K562 (cell line): Measurements from ENCODE around the gene CDH12. TPM values are rescaled to one million over a fixed set of nuclear protein-coding genes. Genes with fewer than 3 reads are reported as not detected.

Source experiments
- ATAC-seq: fragments of 200-7000 bp; cut with Tn5 transposase; 3 replicates; pipeline ENCODE4 v1.9.1; 2020; ENCODE audit warnings: moderate library complexity
- BruUV-seq: library from RNA; stranded (reverse); fragments of 400-500 nt; replicated peaks from 2 replicates; lab custom pipeline; 2021; lab: Mats Ljungman, UMichigan
- CTCF ChIA-PET: fragments of 300-600 bp; formaldehyde crosslinking; extraction: SDS; loops from one replicate; lab custom pipeline; 2021; ENCODE audit warnings: low intra/inter-chr PET ratio; lab: Yijun Ruan, JAX
- POLR2A ChIA-PET: fragments of 300-600, 350-650 bp; sonication (Branson Sonifier 250); formaldehyde crosslinking; extraction: SDS; loops from one replicate; lab custom pipeline; 2021; ENCODE audit warnings: antibody characterized with exemption, inconsistent platforms; lab: Yijun Ruan, JAX
- DNase-seq, 4 experiments: peaks; one replicate each; pipeline versions ENCODE4 v3.0.0 to v3.0.0-alpha.2; 2011 to 2018; ENCODE audit warnings: low spot score in 3 of 4, mixed read lengths in 3 of 4; ENCODE audit errors: extremely low read depth in 1 of 4
- FAIRE-seq: peaks from 2 replicates; lab custom pipeline; 2011; peaks lifted over from hg19 to GRCh38; lab: Jason Lieb, UNC
- H2AFZ ChIP-seq: 2 replicates; pipeline ENCODE4 v1.6.0; 2011; ENCODE audit warnings: low read depth, low read length, control low read depth, inconsistent platforms
- H3K27ac ChIP-seq: fragments of 200-600 bp; 3 replicates; pipeline ENCODE4 v1.8.0; 2011; ENCODE audit warnings: low read depth, mild to moderate bottlenecking, control low read depth, inconsistent platforms, low read length, moderate library complexity, mixed read lengths; ENCODE audit errors: extremely low read depth
- H3K27me3 ChIP-seq, 2 experiments: fragments of 300-600 bp in 1 of 2; 2 replicates in 1 of 2; 3 replicates in 1 of 2; pipeline versions ENCODE4 v1.6.0 to v1.8.0; 2011; ENCODE audit warnings: inconsistent platforms in 2 of 2, low read length in 2 of 2, mild to moderate bottlenecking in 1 of 2, mixed read lengths in 1 of 2, moderate library complexity in 1 of 2; ENCODE audit not compliant: control insufficient read depth in 2 of 2, insufficient read depth in 2 of 2
- H3K36me3 ChIP-seq: fragments of 300-600 bp; 3 replicates; pipeline ENCODE4 v1.8.0; 2011; ENCODE audit warnings: mild to moderate bottlenecking, low read length, inconsistent platforms; ENCODE audit not compliant: control insufficient read depth, insufficient read depth
- H3K4me1 ChIP-seq, 2 experiments: fragments of 200-600 bp in 1 of 2; replicated peaks in 1 of 2; 2 replicates in 1 of 2; 3 replicates in 1 of 2; pipeline versions ENCODE4 v1.5.1 to v1.8.0; 2011; ENCODE audit warnings: inconsistent platforms in 2 of 2, low read length in 2 of 2, mild to moderate bottlenecking in 1 of 2, mixed read lengths in 1 of 2, moderate library complexity in 1 of 2; ENCODE audit not compliant: control insufficient read depth in 2 of 2, insufficient read depth in 2 of 2
- H3K4me2 ChIP-seq: 2 replicates; pipeline ENCODE4 v1.6.1; 2011; ENCODE audit warnings: low read length, control low read depth, inconsistent platforms, mixed read lengths; ENCODE audit not compliant: insufficient read depth
- H3K4me3 ChIP-seq: fragments of 200-600 bp; sonication (generic), shearing (Covaris generic); 2 replicates; pipeline ENCODE4 v1.5.1; 2016; ENCODE audit warnings: control low read depth, inconsistent platforms
- H3K79me2 ChIP-seq: fragments of 200-600 bp; 3 replicates; pipeline ENCODE4 v1.8.0; 2011; ENCODE audit warnings: low read length, inconsistent platforms; ENCODE audit not compliant: control insufficient read depth, insufficient read depth
- H3K9ac ChIP-seq, 2 experiments: 2 replicates each; pipeline versions ENCODE4 v1.6.0 to v1.6.1; 2011; ENCODE audit warnings: low read depth in 2 of 2, low read length in 2 of 2, control low read depth in 1 of 2, inconsistent platforms in 1 of 2, mild to moderate bottlenecking in 1 of 2, mixed read lengths in 1 of 2; ENCODE audit not compliant: insufficient read depth in 1 of 2
- H3K9me1 ChIP-seq: one replicate; pipeline ENCODE4 v1.6.0; 2011; ENCODE audit warnings: inconsistent platforms, mild to moderate bottlenecking, low read length, moderate library complexity; ENCODE audit not compliant: control insufficient read depth, insufficient read depth
- H3K9me3 ChIP-seq: replicated peaks from 2 replicates; pipeline ENCODE4 v1.5.1; 2011; ENCODE audit warnings: low read depth, low read length, inconsistent platforms; ENCODE audit not compliant: control insufficient read depth, insufficient read depth
- H4K20me1 ChIP-seq: replicated peaks from 2 replicates; pipeline ENCODE4 v1.6.1; 2011; ENCODE audit warnings: low read length, inconsistent platforms, mixed read lengths; ENCODE audit not compliant: control insufficient read depth, insufficient read depth
- ELK1 ChIP-seq: sonication (generic); formaldehyde crosslinking; IDR thresholded peaks from 2 replicates; pipeline ENCODE4 v1.8.1; 2022; ENCODE audit warnings: missing genetic modification reagents
- GTF2A2 ChIP-seq: IDR thresholded peaks from 2 replicates; pipeline ENCODE4 v1.6.1; 2016; ENCODE audit warnings: mild to moderate bottlenecking, missing genetic modification characterization, missing compliant biosample characterization
- HOMEZ ChIP-seq: fragments of 250-450 bp; sonication (Bioruptor Pico); IDR thresholded peaks from 2 replicates; pipeline ENCODE4 v1.4.0; 2020; ENCODE audit warnings: mild to moderate bottlenecking, moderate library complexity
- KLF10 ChIP-seq: fragments of 250-450 bp; sonication (Bioruptor Pico); IDR thresholded peaks from 2 replicates; pipeline ENCODE4 v1.6.1; 2021; ENCODE audit warnings: matching md5 sums
- MIER1 ChIP-seq: fragments of 450-650 bp; IDR thresholded peaks from 2 replicates; pipeline ENCODE4 v1.6.1; 2016; ENCODE audit warnings: antibody characterized with exemption, mild to moderate bottlenecking, low read depth
- MLLT1 ChIP-seq, 2 experiments: fragments of 450-650 bp; IDR thresholded peaks; 2 replicates each; pipeline ENCODE4 v1.6.1; 2016
- NCOA4 ChIP-seq: fragments of 450-650 bp; IDR thresholded peaks from 2 replicates; pipeline ENCODE4 v1.6.1; 2018; ENCODE audit warnings: mild to moderate bottlenecking; ENCODE audit not compliant: partially characterized antibody
- NFIC ChIP-seq: fragments of 450-650 bp; IDR thresholded peaks from 2 replicates; pipeline ENCODE4 v1.6.1; 2017; ENCODE audit warnings: mild to moderate bottlenecking, inconsistent platforms
- NRF1 ChIP-seq, 2 experiments: fragments of 450-650 bp; IDR thresholded peaks in 1 of 2; conservative IDR thresholded peaks in 1 of 2; 2 replicates each; pipeline ENCODE4 v1.6.1; 2014; ENCODE audit warnings: mild to moderate bottlenecking in 2 of 2
- RBM15 ChIP-seq: fragments of 200-400 bp; formaldehyde crosslinking; IDR thresholded peaks from 2 replicates; pipeline ENCODE4 v1.6.1; 2018; ENCODE audit warnings: mild to moderate bottlenecking, low read length, moderate library complexity; ENCODE audit not compliant: insufficient read depth
- SAP30 ChIP-seq: fragments of 200-600 bp; sonication (generic); IDR thresholded peaks from 2 replicates; pipeline ENCODE4 v1.6.1; 2012; ENCODE audit warnings: borderline replicate concordance, low read depth, mild to moderate bottlenecking, moderate library complexity, low read length, control low read depth, inconsistent platforms; ENCODE audit not compliant: insufficient read depth, poor library complexity, severe bottlenecking
- TSC22D4 ChIP-seq: fragments of 450-650 bp; IDR thresholded peaks from 2 replicates; pipeline ENCODE4 v1.6.1; 2016; ENCODE audit warnings: missing genetic modification characterization, missing biosample characterization, control low read depth
- U2AF2 ChIP-seq: fragments of 200-400 bp; formaldehyde crosslinking; optimal IDR thresholded peaks from 2 replicates; pipeline ENCODE3; 2017; ENCODE audit warnings: low read depth, mild to moderate bottlenecking, low read length
- YBX1 ChIP-seq: fragments of 450-650 bp; IDR thresholded peaks from 2 replicates; pipeline ENCODE4 v1.7.1; 2016; ENCODE audit warnings: mild to moderate bottlenecking
- ZKSCAN1 ChIP-seq: fragments of 150-350 bp; IDR thresholded peaks from 2 replicates; pipeline ENCODE4 v1.6.1; 2016; ENCODE audit warnings: low read depth, low read length
- ZNF197 ChIP-seq: fragments of 200-800 bp; sonication (Bioruptor generic); IDR thresholded peaks from 2 replicates; pipeline ENCODE4 v1.6.1; 2016; ENCODE audit warnings: low read depth, missing genetic modification characterization, missing compliant biosample characterization
- ZNF586 ChIP-seq: fragments of 450-650 bp; formaldehyde crosslinking; conservative IDR thresholded peaks from 2 replicates; pipeline ENCODE4 v1.4.0; 2020; ENCODE audit warnings: mild to moderate bottlenecking, moderate library complexity
- ZSCAN32 ChIP-seq: fragments of 450-650 bp; formaldehyde crosslinking; IDR thresholded peaks from 2 replicates; pipeline ENCODE4 v1.4.0; 2020; ENCODE audit warnings: mild to moderate bottlenecking, moderate library complexity
- WGBS: fragments of 100-300 bp; shearing (Covaris generic); methylation state at CpG from one replicate; pipeline ENCODE4 v1.1.6; 2016; ENCODE audit warnings: low coverage, mixed read lengths; ENCODE audit not compliant: insufficient coverage; ENCODE audit errors: missing lambda C conversion rate; 5-methylcytosine and 5-hydroxymethylcytosine counted together
- in situ Hi-C: fragments of 300-500 bp; cut with MboI; formaldehyde crosslinking; loops from 4 replicates; pipeline ENCODE4 v1.15.0; 2018; ENCODE audit warnings: inconsistent platforms, mixed read lengths
- intact Hi-C: fragments of 100-400 bp; cut with micrococcal nuclease; formaldehyde crosslinking; loops from 2 replicates; pipeline ENCODE4 v1.14.2; 2022
- polyA plus RNA-seq, 8 experiments: library from polyadenylated mRNA; depleted of rRNA in 4 of 8; stranded (reverse) in 5 of 8; unstranded in 3 of 8; fragments of >200 nt; fragmentation: Nextera tagmentation in 2 of 8; fragmentation: Illumina TruSeq in 1 of 8; extraction: Ambion mirVana in 2 of 8; extraction: Trizol in 1 of 8; gene quantifications; 2 replicates each; pipeline versions ENCODE4 v1.2.1 to v1.2.3, GENCODE V29; 2011 to 2014; ENCODE audit warnings: inconsistent platforms in 1 of 8, missing spikeins in 1 of 8
- total RNA-seq, 7 experiments: library from RNA; depleted of rRNA in 6 of 7; stranded (reverse); fragments of >200 nt in 6 of 7; fragmentation: Illumina TruSeq in 2 of 7; extraction: Trizol in 2 of 7; gene quantifications; 2 replicates each; pipeline versions ENCODE4 v1.2.1 to v1.2.3, GENCODE V29; 2011 to 2021; ENCODE audit warnings: low replicate concordance in 1 of 7

The CDH12 gene
- total and polyA plus RNA-seq, 9 of the 15 experiments (the other 6 are each of a cell fraction or from before 2014, with no cell fraction given) = 0.03 to 1.7 (median 0.37) TPM

- TF ChIP-seq SAP30 (no peak), MLLT1 (IDR thresholded peaks at IDR 0.05) (no peak), MIER1 (no peak), TSC22D4 (tag) (no peak), YBX1 (no peak), NRF1 (conservative IDR thresholded peaks at IDR 0.05 in 1 of 2, IDR thresholded peaks at IDR 0.05 in 1 of 2) (no peak), NFIC (no peak), GTF2A2 (tag) (no peak)
Measured at GRCh38 chr5:21802100-21802499, 1051.0 kb downstream of the CDH12 start (continued).

- POLR2A ChIA-PET = no interaction called here
- Histone ChIP-seq H3K4me1 (no peaks in the 10 kb centered on the region), H3K4me3 (no peak overlapping the region), H3K27me3 (no peaks in the 10 kb centered on the region), H3K36me3 (no peaks in the 10 kb centered on the region), H4K20me1 (no peaks in the 10 kb centered on the region), H3K9me3 (no peaks in the 10 kb centered on the region), H2AFZ (no peak overlapping the region), H3K4me2 (no peak overlapping the region), H3K9me1 (no peaks in the 10 kb centered on the region), H3K9ac (no peak overlapping the region), H3K27ac (no peak overlapping the region), H3K79me2 (no peaks in the 10 kb centered on the region)
- WGBS = 0% methylated on average over 2 of the region's 2 CpGs
- intact Hi-C loops (no loop called here), in situ Hi-C loops (no loop called here)
- FAIRE-seq (no peak), ATAC-seq (no peak), DNase-seq (no peak)
- no TSS peak for BruUV-seq
- CTCF ChIA-PET = no interaction called here
- no peak for TF ChIP-seq RBM15
- TF ChIP-seq ZNF197 = no peak
- no peak for TF ChIP-seq ZNF586
- no peak for TF ChIP-seq ZKSCAN1
- TF ChIP-seq KLF10 (CRISPR knock-in tag) = no peak
- no peak for TF ChIP-seq ZSCAN32 (CRISPR knock-in tag)
- TF ChIP-seq HOMEZ (CRISPR knock-in tag) = no peak
- no peak for TF ChIP-seq U2AF2
- no peak for TF ChIP-seq ELK1 (CRISPR knock-in tag)
- no peak for TF ChIP-seq NCOA4
Measured at GRCh38 chr5:21792748-21793147, 1060.4 kb downstream of the CDH12 start.
